H1 (cell line): ENCODE measurements around the gene BLNK. TPM values are rescaled to one million over a fixed set of nuclear protein-coding genes. Genes with fewer than 3 reads are reported as not detected.

Experiments
- CTCF ChIA-PET: fragments of 300-600 bp; sonication (Branson Sonifier 250); formaldehyde crosslinking; loops from one replicate; lab custom pipeline; 2021; ENCODE audit not compliant: partially characterized antibody; lab: Charles Lee
- POLR2A ChIA-PET: fragments of 300-600 bp; sonication (Branson Sonifier 250); formaldehyde crosslinking; loops from one replicate; lab custom pipeline; 2021; ENCODE audit warnings: inconsistent platforms; ENCODE audit not compliant: partially characterized antibody; lab: Charles Lee
- DNase-seq, 2 experiments: peaks; one replicate each; pipeline versions ENCODE4 v3.0.0 to v3.0.0-alpha.2; 2010 to 2022; ENCODE audit warnings: low spot score in 2 of 2, low read depth in 1 of 2, mixed read lengths in 1 of 2
- FAIRE-seq: peaks from 2 replicates; lab custom pipeline; 2011; peaks lifted over from hg19 to GRCh38; lab: Jason Lieb, UNC
- H2AFZ ChIP-seq: 2 replicates; pipeline ENCODE4 v1.8.1; 2012; ENCODE audit warnings: low read length, inconsistent platforms
- H2AK5ac ChIP-seq: 2 replicates; pipeline ENCODE4 v1.6.1; 2013; ENCODE audit warnings: low read depth, low read length
- H2BK120ac ChIP-seq: replicated peaks from 2 replicates; pipeline ENCODE3; 2013; ENCODE audit warnings: low read depth, low read length, inconsistent platforms
- H2BK12ac ChIP-seq: 2 replicates; pipeline ENCODE4 v1.6.1; 2013; ENCODE audit warnings: low read depth, low read length
- H2BK15ac ChIP-seq: 2 replicates; pipeline ENCODE4 v1.6.1; 2013; ENCODE audit warnings: low read length
- H2BK20ac ChIP-seq: 2 replicates; pipeline ENCODE4 v1.6.1; 2013; ENCODE audit warnings: low read length
- H2BK5ac ChIP-seq: 2 replicates; pipeline ENCODE4 v1.6.1; 2013; ENCODE audit warnings: low read depth, low read length
- H3K14ac ChIP-seq: 2 replicates; pipeline ENCODE4 v1.6.1; 2013; ENCODE audit warnings: inconsistent platforms; ENCODE audit not compliant: insufficient read length
- H3K18ac ChIP-seq: 2 replicates; pipeline ENCODE4 v1.6.1; 2013; ENCODE audit warnings: low read length; ENCODE audit errors: extremely low read depth
- H3K23ac ChIP-seq: 2 replicates; pipeline ENCODE4 v1.6.1; 2013; ENCODE audit warnings: inconsistent platforms; ENCODE audit not compliant: insufficient read length
- H3K23me2 ChIP-seq: 2 replicates; pipeline ENCODE4 v1.6.1; 2013; ENCODE audit warnings: low read depth, low read length
- H3K27ac ChIP-seq: 2 replicates; pipeline ENCODE4 v1.6.1; 2011; ENCODE audit warnings: low read depth, low read length, inconsistent platforms
- H3K27me3 ChIP-seq, 4 experiments: replicated peaks in 1 of 4; 1 replicate in 1 of 4; 2 replicates in 3 of 4; pipeline versions ENCODE4 v1.6.1 to v1.8.1; 2011 to 2013; ENCODE audit warnings: low read length in 3 of 4, mild to moderate bottlenecking in 3 of 4, inconsistent platforms in 2 of 4, mixed read lengths in 2 of 4, moderate library complexity in 1 of 4; ENCODE audit not compliant: control insufficient read depth in 3 of 4, insufficient read depth in 3 of 4; ENCODE audit errors: extremely low read depth in 1 of 4
- H3K36me3 ChIP-seq, 4 experiments: 2 replicates each; pipeline versions ENCODE4 v1.6.1 to v1.8.1; 2011 to 2013; ENCODE audit warnings: mild to moderate bottlenecking in 4 of 4, low read length in 3 of 4, moderate library complexity in 2 of 4, control low read depth in 1 of 4, inconsistent platforms in 1 of 4; ENCODE audit not compliant: insufficient read depth in 4 of 4, control insufficient read depth in 2 of 4
- H3K4ac ChIP-seq: replicated peaks from 2 replicates; pipeline ENCODE3; 2013; ENCODE audit warnings: low read length, low read depth, mixed read lengths, inconsistent platforms; ENCODE audit not compliant: insufficient read length
- H3K4me1 ChIP-seq, 4 experiments: replicated peaks in 1 of 4; 1 replicate in 1 of 4; 2 replicates in 3 of 4; pipeline versions ENCODE4 v1.6.1 to v1.8.1; 2011 to 2013; ENCODE audit warnings: low read length in 3 of 4, inconsistent platforms in 2 of 4, mixed read lengths in 1 of 4; ENCODE audit not compliant: insufficient read depth in 4 of 4, control insufficient read depth in 3 of 4
- H3K4me2 ChIP-seq, 2 experiments: 2 replicates each; pipeline versions ENCODE4 v1.6.1 to v1.8.1; 2011 to 2013; ENCODE audit warnings: low read depth in 2 of 2, low read length in 2 of 2, control low read depth in 1 of 2, inconsistent platforms in 1 of 2, mild to moderate bottlenecking in 1 of 2; ENCODE audit not compliant: insufficient read depth in 1 of 2
- H3K4me3 ChIP-seq, 4 experiments: fragments of 200-600, 300-600 bp in 1 of 4; sonication (generic), shearing (Covaris generic), sonication (Bioruptor Twin) in 1 of 4; 2 replicates each; pipeline versions ENCODE4 v1.5.1 to v1.8.1; 2011 to 2016; ENCODE audit warnings: low read length in 4 of 4, low read depth in 3 of 4, control low read depth in 2 of 4, inconsistent platforms in 2 of 4, mild to moderate bottlenecking in 2 of 4, mixed read lengths in 1 of 4, moderate library complexity in 1 of 4; ENCODE audit not compliant: insufficient read depth in 2 of 4; ENCODE audit errors: extremely low read depth in 1 of 4
- H3K56ac ChIP-seq: replicated peaks from 2 replicates; pipeline ENCODE3; 2013; ENCODE audit warnings: low read depth, mild to moderate bottlenecking, mixed read lengths, low read length, inconsistent platforms; ENCODE audit not compliant: insufficient read length
- H3K79me1 ChIP-seq: 2 replicates; pipeline ENCODE4 v1.6.1; 2013; ENCODE audit warnings: low read depth, low read length, control low read depth
- H3K79me2 ChIP-seq, 2 experiments: 2 replicates each; pipeline versions ENCODE4 v1.6.1 to v1.8.1; 2012 to 2013; ENCODE audit warnings: low read length in 2 of 2, mild to moderate bottlenecking in 2 of 2, inconsistent platforms in 1 of 2; ENCODE audit not compliant: insufficient read depth in 2 of 2, control insufficient read depth in 1 of 2
- H3K9ac ChIP-seq, 4 experiments: replicated peaks in 1 of 4; 1 replicate in 1 of 4; 2 replicates in 3 of 4; pipeline versions ENCODE4 v1.6.1 to v1.8.1; 2011 to 2013; ENCODE audit warnings: low read depth in 3 of 4, low read length in 3 of 4, control low read depth in 2 of 4, mild to moderate bottlenecking in 2 of 4, moderate library complexity in 2 of 4, inconsistent platforms in 1 of 4; ENCODE audit errors: extremely low read depth in 1 of 4
- H3K9me3 ChIP-seq, 2 experiments: 2 replicates each; pipeline versions ENCODE4 v1.6.1 to v1.8.1; 2012 to 2013; ENCODE audit warnings: mild to moderate bottlenecking in 2 of 2, moderate library complexity in 2 of 2, control low read depth in 1 of 2, inconsistent platforms in 1 of 2, low read depth in 1 of 2, low read length in 1 of 2, mixed read lengths in 1 of 2; ENCODE audit not compliant: insufficient read depth in 2 of 2
- H4K20me1 ChIP-seq, 2 experiments: replicated peaks in 1 of 2; 2 replicates each; pipeline versions ENCODE3 to v1.8.1; 2011 to 2013; ENCODE audit warnings: inconsistent platforms in 2 of 2, low read length in 2 of 2, mild to moderate bottlenecking in 1 of 2; ENCODE audit not compliant: insufficient read depth in 2 of 2, control insufficient read depth in 1 of 2
- H4K5ac ChIP-seq: 2 replicates; pipeline ENCODE4 v1.6.1; 2013; ENCODE audit warnings: low read length, low read depth, mixed read lengths, inconsistent platforms; ENCODE audit not compliant: insufficient read length
- H4K8ac ChIP-seq: 2 replicates; pipeline ENCODE4 v1.8.0; 2013; ENCODE audit warnings: mild to moderate bottlenecking, moderate library complexity, low read length, inconsistent platforms; ENCODE audit not compliant: insufficient read depth; ENCODE audit errors: extremely low read depth
- H4K91ac ChIP-seq: replicated peaks from 2 replicates; pipeline ENCODE3; 2013; ENCODE audit warnings: low read length, mixed read lengths, inconsistent platforms; ENCODE audit not compliant: insufficient read length
- CBX5 ChIP-seq: fragments of 300-800, 300-1000 bp; sonication (generic); IDR thresholded peaks from 2 replicates; pipeline ENCODE4 v1.7.1; 2016; ENCODE audit warnings: antibody characterized with exemption, low read length, low read depth
- RBBP5 ChIP-seq: IDR thresholded peaks from 2 replicates; pipeline ENCODE4 v1.7.1; 2012; ENCODE audit warnings: low read depth, mild to moderate bottlenecking, inconsistent platforms, low read length, moderate library complexity, borderline replicate concordance
- RNF2 ChIP-seq: fragments of 200-900, 300-1000 bp; sonication (generic); IDR thresholded peaks from 2 replicates; pipeline ENCODE4 v1.7.1; 2016; ENCODE audit warnings: borderline replicate concordance, low read depth, mild to moderate bottlenecking, antibody characterized with exemption, low read length; ENCODE audit not compliant: poor library complexity, severe bottlenecking; ENCODE audit errors: missing control alignments
- SIRT6 ChIP-seq: IDR thresholded peaks from one replicate; pipeline ENCODE4 v1.7.1; 2012; ENCODE audit warnings: low read length, inconsistent platforms
- WGBS, 2 experiments: shearing (Covaris generic) in 1 of 2; methylation state at CpG; one replicate each; pipeline versions ENCODE4 v1.1.6 to v1.1.7; 2013 to 2015; ENCODE audit warnings: low lambda C conversion rate in 2 of 2, mixed read lengths in 2 of 2, inconsistent platforms in 1 of 2, low coverage in 1 of 2, missing lambda C conversion rate in 1 of 2; ENCODE audit not compliant: insufficient replicate concordance in 2 of 2, insufficient coverage in 1 of 2, insufficient read length in 1 of 2; ENCODE audit errors: extremely low coverage in 1 of 2, missing lambda C conversion rate in 1 of 2; 5-methylcytosine and 5-hydroxymethylcytosine counted together
- polyA plus RNA-seq, 7 experiments: library from polyadenylated mRNA; depleted of rRNA in 3 of 7; stranded (reverse) in 5 of 7; unstranded in 2 of 7; fragments of >200 nt in 5 of 7; fragments of 200-250 nt in 2 of 7; gene quantifications; 1 replicate in 5 of 7; 2 replicates in 1 of 7; 4 replicates in 1 of 7; pipeline versions ENCODE4 v1.2.1 to v1.2.3, GENCODE V29; 2011 to 2013; ENCODE audit warnings: missing spikeins in 2 of 7, mixed read lengths in 2 of 7
- total RNA-seq: library from RNA; stranded (reverse); fragmentation: NEBNext Ultra II Directional; extraction: Animal tissue kit (Norgen Biotek cat#: 25700); gene quantifications from 2 replicates; pipeline ENCODE4 v1.2.1, GENCODE V29; 2021
- TF ChIP-seq, protein P1 (sequence below): IDR thresholded peaks from 2 replicates; pipeline ENCODE4 v1.6.1; 2012; ENCODE audit warnings: inconsistent platforms
- TF ChIP-seq, protein P2 (sequence below): IDR thresholded peaks from 2 replicates; pipeline ENCODE4 v1.6.1; 2012; ENCODE audit warnings: low read length, inconsistent platforms
- TF ChIP-seq, protein P3 (sequence below): IDR thresholded peaks from 2 replicates; pipeline ENCODE4 v1.6.1; 2011; ENCODE audit warnings: low read depth, mild to moderate bottlenecking, low read length; ENCODE audit not compliant: insufficient read depth

BLNK gene
- total and polyA plus RNA-seq, 2 of the 8 experiments (the other 6 are each of a cell fraction or from before 2014, with no cell fraction given) = not detected

DNA sequence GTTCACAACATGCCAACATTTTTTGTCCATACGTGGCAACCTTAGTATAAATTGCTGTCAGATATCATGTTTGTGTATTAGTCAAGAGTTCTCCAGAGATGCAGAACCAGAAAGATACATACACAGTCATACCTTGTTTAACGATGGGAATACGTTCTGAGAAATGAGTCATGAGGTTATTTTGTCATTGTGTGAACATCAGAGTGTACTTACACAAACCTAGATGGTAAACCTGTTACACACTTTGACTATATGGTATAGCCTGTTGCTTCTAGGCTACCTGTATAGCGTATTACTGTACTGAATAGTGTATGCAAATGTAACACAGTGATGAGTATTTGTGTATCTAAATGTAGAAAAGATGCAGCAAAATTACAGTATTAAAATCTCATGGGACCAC lies 118.9 kb downstream of the BLNK start:
- WGBS, 2 experiments = 93% methylated on average over 4 of the region's 4 CpGs; no CpG with 5 or more reads in 1 of the 2 experiments
- no peak overlapping the region for H2AK5ac ChIP-seq
- no peak overlapping the region for H3K56ac ChIP-seq
- no peak overlapping the region for H2AFZ ChIP-seq
- H2BK120ac ChIP-seq = no peak overlapping the region
- H2BK12ac ChIP-seq = no peak overlapping the region
- no peaks in the 10 kb centered on the region for H3K23me2 ChIP-seq
- 0 out of 4 replicates have a peak, but pooled peaks cover 0 to 5% of the 10 kb centered on the region in 2 experiments for H3K79me2 ChIP-seq
- no peak overlapping the region for H4K8ac ChIP-seq
- ChIA-PET CTCF (interaction anchor here (1.6 kb wide), 1 partner anchor 77 kb away, joined by 4 read pairs; no protein-coding TSS in a partner anchor), POLR2A (interaction anchor here (3.6 kb wide), 1 partner anchor 22 kb away, joined by 20 read pairs; the partner anchor contains the start of gene ZNF518A)
- H3K18ac ChIP-seq = no peak overlapping the region
- no peak overlapping the region for H3K14ac ChIP-seq
- H4K20me1 ChIP-seq = no peaks in the 10 kb centered on the region
- H3K9me3 ChIP-seq = no peaks in the 10 kb centered on the region
- DNase-seq (no peak), FAIRE-seq (no peak)
- no peaks in the 10 kb centered on the region; the same call in 1 of the 2 replicates for H3K79me1 ChIP-seq
- H3K27me3 ChIP-seq = no peaks in the 10 kb centered on the region
- H3K4me1 ChIP-seq = no peaks in the 10 kb centered on the region
- no peak overlapping the region for H3K27ac ChIP-seq
- no peak overlapping the region for H4K91ac ChIP-seq
- peaks cover 0 to 46% (median 26%) of the 10 kb centered on the region in 4 experiments; a peak in 5 of 8 replicates for H3K36me3 ChIP-seq
- H2BK5ac ChIP-seq = no peak overlapping the region
- H3K4me3 ChIP-seq = no peak overlapping the region
- H2BK15ac ChIP-seq = no peak overlapping the region
- H3K4me2 ChIP-seq = no peak overlapping the region
- H3K23ac ChIP-seq = no peak overlapping the region
- H4K5ac ChIP-seq = no peak overlapping the region
- no peak overlapping the region for H3K4ac ChIP-seq
- H3K9ac ChIP-seq = no peak overlapping the region
- no peak overlapping the region for H2BK20ac ChIP-seq
- TF ChIP-seq CBX5 (no peak), RBBP5 (no peak), RNF2 (no peak), SIRT6 (no peak)
- TF ChIP-seq, protein P1, sequence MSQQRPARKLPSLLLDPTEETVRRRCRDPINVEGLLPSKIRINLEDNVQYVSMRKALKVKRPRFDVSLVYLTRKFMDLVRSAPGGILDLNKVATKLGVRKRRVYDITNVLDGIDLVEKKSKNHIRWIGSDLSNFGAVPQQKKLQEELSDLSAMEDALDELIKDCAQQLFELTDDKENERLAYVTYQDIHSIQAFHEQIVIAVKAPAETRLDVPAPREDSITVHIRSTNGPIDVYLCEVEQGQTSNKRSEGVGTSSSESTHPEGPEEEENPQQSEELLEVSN = no peak
- TF ChIP-seq, protein P2, sequence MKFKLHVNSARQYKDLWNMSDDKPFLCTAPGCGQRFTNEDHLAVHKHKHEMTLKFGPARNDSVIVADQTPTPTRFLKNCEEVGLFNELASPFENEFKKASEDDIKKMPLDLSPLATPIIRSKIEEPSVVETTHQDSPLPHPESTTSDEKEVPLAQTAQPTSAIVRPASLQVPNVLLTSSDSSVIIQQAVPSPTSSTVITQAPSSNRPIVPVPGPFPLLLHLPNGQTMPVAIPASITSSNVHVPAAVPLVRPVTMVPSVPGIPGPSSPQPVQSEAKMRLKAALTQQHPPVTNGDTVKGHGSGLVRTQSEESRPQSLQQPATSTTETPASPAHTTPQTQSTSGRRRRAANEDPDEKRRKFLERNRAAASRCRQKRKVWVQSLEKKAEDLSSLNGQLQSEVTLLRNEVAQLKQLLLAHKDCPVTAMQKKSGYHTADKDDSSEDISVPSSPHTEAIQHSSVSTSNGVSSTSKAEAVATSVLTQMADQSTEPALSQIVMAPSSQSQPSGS = no peak
- TF ChIP-seq, protein P3, sequence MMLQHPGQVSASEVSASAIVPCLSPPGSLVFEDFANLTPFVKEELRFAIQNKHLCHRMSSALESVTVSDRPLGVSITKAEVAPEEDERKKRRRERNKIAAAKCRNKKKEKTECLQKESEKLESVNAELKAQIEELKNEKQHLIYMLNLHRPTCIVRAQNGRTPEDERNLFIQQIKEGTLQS = no peak
